Left lung (tissue), 10 donors: ENCODE measurements around the gene MORF4L2. TPM values are rescaled to one million over a fixed set of nuclear protein-coding genes. Genes with fewer than 3 reads are reported as not detected.
"Not testable (repeated sequence)": the region's sequence is repeated elsewhere in the genome, so short reads cannot be mapped to it uniquely, and the experiment has no call there.

Experiments used
- ATAC-seq: fragments of 200-7000 bp; cut with Tn5 transposase; one replicate; pipeline ENCODE4 v1.9.1; 2020; ENCODE audit warnings: moderate library complexity
- DNase-seq, 4 donors: peaks; one replicate each; pipeline ENCODE4 v3.0.0-alpha.2; 2013 to 2020
- H3K27ac ChIP-seq, 2 donors: fragments of 200-600 bp; sonication (generic) in 1 of 2; one replicate each; pipeline versions ENCODE4 v1.5.0 to v1.8.0; 2020 to 2021
- H3K27me3 ChIP-seq, 2 donors: fragments of 200-600 bp; sonication (generic) in 1 of 2; one replicate each; pipeline versions ENCODE4 v1.5.0 to v1.8.0; 2020 to 2021
- H3K36me3 ChIP-seq, 2 donors: fragments of 200-600 bp; sonication (generic) in 1 of 2; one replicate each; pipeline versions ENCODE4 v1.5.0 to v1.8.0; 2020 to 2021
- H3K4me1 ChIP-seq, 2 donors: fragments of 200-600 bp; one replicate each; pipeline ENCODE4 v1.8.0; 2021
- H3K4me3 ChIP-seq, 2 donors: fragments of 200-600 bp; sonication (generic) in 1 of 2; one replicate each; pipeline versions ENCODE4 v1.5.0 to v1.8.0; 2020 to 2021; ENCODE audit warnings: mild to moderate bottlenecking in 1 of 2
- H3K9me3 ChIP-seq, 2 donors: fragments of 200-600 bp; sonication (generic) in 1 of 2; one replicate each; pipeline versions ENCODE4 v1.5.0 to v1.8.0; 2020 to 2021
- intact Hi-C, 2 donors: fragments of 100-400 bp; cut with DNase I; formaldehyde crosslinking; loops; one replicate each; pipeline versions ENCODE4 v1.11.2 to v1.14.2; 2022
- polyA plus RNA-seq, 6 donors: library from polyadenylated mRNA; unstranded; fragments of 120-200 nt; gene quantifications; one replicate each; pipeline ENCODE4 v1.2.1, GENCODE V29; 2013; ENCODE audit not compliant: insufficient read length in 6 of 6
- total RNA-seq, 2 donors: library from RNA; stranded (reverse); fragmentation: NEBNext Ultra II Directional; extraction: Animal tissue kit (Norgen Biotek cat#: 25700); gene quantifications; one replicate each; pipeline ENCODE4 v1.2.1, GENCODE V29; 2021
- TF ChIP-seq, protein P1 (sequence below), 2 donors: fragments of 200-600 bp; sonication (generic) in 1 of 2; IDR thresholded peaks; one replicate each; pipeline versions ENCODE4 v1.5.0 to v1.8.0; 2021; ENCODE audit warnings: antibody characterized with exemption in 2 of 2
- donor health status: DM: no; HTN: yes; CAD: no.
- donor health status: DM: no; HTN: no; CAD: no.

Gene MORF4L2
- total and polyA plus RNA-seq, 8 donors: 274 to 340 (median 310) TPM

DNA sequence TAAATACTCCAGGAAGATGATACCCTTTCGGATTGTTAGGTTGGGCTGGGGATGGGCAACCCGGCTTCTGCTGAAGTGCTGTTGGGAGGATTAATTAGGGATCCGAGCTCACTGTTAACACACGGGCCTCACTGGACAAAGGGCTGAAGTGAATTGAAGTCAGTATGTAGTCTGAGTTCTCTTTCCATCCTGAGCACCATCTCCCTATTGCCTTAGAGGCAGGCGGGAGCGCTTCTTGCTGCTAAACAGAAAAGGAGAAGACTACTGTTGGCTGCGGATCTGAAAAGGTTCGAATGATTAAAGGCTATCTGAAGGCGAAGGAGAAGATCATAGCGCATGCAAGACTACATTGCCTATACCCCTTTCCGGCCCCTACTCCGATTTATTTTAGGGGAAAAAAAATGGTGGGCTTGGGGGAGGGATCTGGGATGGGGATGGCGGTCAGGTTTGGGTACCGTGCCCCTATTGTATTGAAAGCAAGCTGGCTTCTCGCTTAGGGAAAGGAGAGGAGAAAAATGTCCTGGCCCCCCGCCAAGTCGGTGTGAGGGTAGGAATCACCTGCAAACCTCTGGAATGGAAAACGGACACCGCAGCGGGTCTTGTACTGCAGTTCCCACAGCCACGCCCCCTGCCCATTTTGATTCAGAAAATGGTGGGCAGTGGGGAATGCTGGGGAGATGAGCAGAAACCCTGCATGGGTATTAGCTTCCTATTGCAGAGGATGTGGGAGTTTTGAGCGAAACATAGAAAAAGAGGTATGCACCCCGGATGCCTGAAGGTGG is 22.3 kb downstream of the MORF4L2 start:
- intact Hi-C loops: no loop called here
- peaks cover 13% of the 10 kb centered on the region in 2 donors for H3K27me3 ChIP-seq
- DNase-seq: peak in 1 of 4 donors; percentile 9
- no peak overlapping the region for H3K27ac ChIP-seq
- H3K36me3 ChIP-seq: no peaks in the 10 kb centered on the region
- no peaks in the 10 kb centered on the region for H3K9me3 ChIP-seq
- no peak overlapping the region for H3K4me3 ChIP-seq
- no peaks in the 10 kb centered on the region for H3K4me1 ChIP-seq
- TF ChIP-seq, protein P1, sequence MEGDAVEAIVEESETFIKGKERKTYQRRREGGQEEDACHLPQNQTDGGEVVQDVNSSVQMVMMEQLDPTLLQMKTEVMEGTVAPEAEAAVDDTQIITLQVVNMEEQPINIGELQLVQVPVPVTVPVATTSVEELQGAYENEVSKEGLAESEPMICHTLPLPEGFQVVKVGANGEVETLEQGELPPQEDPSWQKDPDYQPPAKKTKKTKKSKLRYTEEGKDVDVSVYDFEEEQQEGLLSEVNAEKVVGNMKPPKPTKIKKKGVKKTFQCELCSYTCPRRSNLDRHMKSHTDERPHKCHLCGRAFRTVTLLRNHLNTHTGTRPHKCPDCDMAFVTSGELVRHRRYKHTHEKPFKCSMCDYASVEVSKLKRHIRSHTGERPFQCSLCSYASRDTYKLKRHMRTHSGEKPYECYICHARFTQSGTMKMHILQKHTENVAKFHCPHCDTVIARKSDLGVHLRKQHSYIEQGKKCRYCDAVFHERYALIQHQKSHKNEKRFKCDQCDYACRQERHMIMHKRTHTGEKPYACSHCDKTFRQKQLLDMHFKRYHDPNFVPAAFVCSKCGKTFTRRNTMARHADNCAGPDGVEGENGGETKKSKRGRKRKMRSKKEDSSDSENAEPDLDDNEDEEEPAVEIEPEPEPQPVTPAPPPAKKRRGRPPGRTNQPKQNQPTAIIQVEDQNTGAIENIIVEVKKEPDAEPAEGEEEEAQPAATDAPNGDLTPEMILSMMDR (IDR thresholded peaks at IDR 0.05): no peak
- no peak for ATAC-seq

DNA sequence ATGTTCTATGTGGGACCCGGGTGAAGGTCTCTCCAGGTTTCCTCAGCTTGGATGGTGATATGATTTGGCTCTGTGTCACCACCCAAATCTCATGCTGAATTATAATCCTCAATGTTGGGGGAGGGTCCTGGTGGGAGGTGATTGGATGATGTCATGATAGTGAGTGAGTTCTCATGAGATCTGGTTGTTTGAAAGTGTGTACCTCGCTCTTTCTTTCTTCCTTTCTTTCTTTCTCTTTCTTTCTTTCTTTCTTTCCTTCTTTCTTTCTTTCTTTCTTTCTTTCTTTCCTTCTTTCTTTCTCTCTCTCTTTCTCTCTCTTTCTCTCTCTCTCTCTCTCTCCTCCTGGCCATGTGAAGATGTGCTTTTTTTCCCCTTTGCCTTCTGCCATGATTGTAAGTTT is 27.0 kb downstream of the MORF4L2 start:
- H3K9me3 ChIP-seq, DNase-seq, H3K4me1 ChIP-seq, ATAC-seq, H3K36me3 ChIP-seq, H3K27ac ChIP-seq, H3K4me3 ChIP-seq, intact Hi-C loops: not testable (repeated sequence)
- H3K27me3 ChIP-seq: peaks cover 13% of the 10 kb centered on the region in 2 donors

DNA sequence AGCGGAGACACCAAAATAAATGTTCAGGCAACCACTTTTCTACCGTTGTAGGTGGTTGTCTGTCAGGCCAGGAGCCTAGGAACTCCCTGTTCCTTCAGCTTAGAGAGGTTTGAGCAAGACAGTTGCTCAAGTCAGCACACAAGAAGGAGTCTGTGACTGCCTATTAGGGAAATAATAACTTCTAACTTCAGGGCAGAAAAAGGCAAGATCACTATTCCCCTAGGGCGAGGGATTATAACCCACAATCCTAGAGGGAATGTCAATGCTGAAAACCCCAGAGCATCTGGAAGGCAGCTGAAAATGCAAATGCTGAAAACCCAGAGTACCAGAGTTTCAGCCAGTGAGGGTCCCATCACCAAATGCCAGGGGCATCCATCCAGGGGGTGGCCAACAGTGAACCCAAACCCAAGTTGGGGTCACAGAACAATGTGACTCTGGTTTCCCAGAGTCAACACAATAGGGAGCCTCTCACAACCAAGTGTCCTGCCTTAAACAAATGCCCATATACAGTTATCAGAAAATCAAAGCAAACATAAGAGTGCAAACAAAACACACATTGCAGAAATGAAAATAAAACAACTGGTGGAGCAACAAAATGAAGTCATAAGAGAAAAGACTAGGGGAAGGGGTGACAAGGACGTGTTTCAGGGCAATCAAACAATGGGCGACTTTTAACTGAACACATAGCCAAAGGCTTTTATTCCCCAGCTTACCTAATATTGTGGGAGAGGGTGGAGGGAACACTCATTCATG is 27.6 kb downstream of the MORF4L2 start:
- ATAC-seq (no peak), DNase-seq (no peak)
- intact Hi-C loops: no loop called here
- peaks cover 7% of the 10 kb centered on the region in 2 donors for H3K27me3 ChIP-seq
- H3K36me3 ChIP-seq: no peaks in the 10 kb centered on the region
- H3K27ac ChIP-seq: no peak overlapping the region
- no peaks in the 10 kb centered on the region for H3K9me3 ChIP-seq
- no peak overlapping the region for H3K4me3 ChIP-seq
- TF ChIP-seq, protein P1 (IDR thresholded peaks at IDR 0.05): no peak
- H3K4me1 ChIP-seq: no peaks in the 10 kb centered on the region

DNA sequence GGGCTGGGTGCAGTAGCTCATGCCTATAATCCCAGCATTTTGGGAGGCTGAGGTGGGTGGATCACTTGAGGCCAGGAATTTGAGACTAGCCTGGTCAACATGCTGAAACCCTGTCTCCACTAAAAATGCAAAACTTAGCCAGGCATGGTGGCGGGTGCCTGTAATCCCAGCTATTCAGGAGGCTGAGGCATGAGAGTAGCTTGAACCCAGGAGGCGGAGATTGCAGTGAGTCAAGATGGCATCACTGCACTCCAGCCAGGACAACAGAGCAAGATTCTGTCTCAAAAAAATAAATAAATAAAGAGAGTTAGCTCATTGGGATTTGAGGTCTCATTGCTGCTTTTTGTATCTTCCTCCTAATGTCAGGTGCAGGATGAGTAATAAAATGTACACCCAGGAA is 29.4 kb downstream of the MORF4L2 start:
- H3K9me3 ChIP-seq, H3K4me3 ChIP-seq, H3K27ac ChIP-seq, H3K27me3 ChIP-seq, H3K36me3 ChIP-seq, DNase-seq, intact Hi-C loops, H3K4me1 ChIP-seq, ATAC-seq: not testable (repeated sequence)

DNA sequence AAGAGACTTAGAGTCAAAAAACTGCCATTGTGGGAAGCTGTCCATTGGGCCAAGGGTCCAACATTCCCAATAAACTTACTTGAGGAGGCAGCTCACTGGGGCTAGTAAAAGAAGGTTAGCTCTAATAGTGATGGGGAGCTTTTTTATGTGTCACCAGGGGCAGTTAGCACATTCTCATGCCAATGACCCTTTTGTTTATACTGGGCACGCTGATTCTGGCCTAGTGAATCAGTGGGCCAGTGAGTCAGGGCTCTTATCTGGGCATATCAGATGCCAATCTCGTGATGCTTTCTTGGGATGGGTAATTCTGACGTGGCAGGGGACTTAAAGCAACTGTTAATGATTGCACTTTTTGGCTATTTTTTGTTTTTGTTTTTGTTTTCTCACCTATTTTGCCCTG is 29.9 kb downstream of the MORF4L2 start:
- Histone ChIP-seq H3K27me3 (no peaks in the 10 kb centered on the region), H3K9me3 (no peaks in the 10 kb centered on the region), H3K4me1 (no peaks in the 10 kb centered on the region), H3K36me3 (no peaks in the 10 kb centered on the region), H3K27ac (no peak overlapping the region), H3K4me3 (no peak overlapping the region)
- intact Hi-C loops: no loop called here
- TF ChIP-seq, protein P1 (IDR thresholded peaks at IDR 0.05): no peak
- no peak for DNase-seq
- peak; percentile 19 for ATAC-seq

DNA sequence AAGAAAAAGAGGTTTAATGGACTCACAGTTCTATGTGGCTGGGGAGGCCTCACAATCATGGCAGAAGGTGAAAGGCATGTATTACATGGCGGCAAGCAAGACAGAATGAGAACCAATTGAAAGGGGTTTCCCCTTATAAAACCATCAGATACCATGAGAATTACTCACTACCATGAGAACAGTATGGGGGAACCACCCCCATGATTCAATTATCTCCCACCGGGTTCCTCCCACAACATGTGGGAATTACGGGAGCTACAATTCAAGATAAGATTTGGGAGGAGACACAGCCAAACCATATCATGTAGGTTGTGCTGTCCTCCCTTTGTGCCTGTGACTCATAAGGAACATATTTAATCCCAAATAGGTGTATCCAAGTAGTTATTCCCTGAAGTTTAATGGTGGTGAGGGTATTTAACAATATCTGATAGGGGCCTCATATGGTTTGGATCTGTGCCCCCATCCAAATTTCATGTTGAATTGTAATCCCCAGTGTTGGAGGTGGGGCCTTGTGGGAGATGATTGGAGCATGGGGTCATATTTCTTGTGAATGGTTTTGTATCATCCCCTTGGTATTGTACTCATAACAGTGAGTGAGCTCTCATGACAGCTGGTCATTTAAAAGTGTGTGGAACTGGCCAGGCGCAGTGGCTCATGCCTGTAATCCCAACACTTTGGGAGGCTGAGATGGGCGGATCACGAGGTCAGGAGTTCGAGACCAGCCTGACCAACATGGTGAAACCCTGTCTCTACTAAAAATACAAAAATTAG is 31.1 kb downstream of the MORF4L2 start:
- H3K9me3 ChIP-seq, H3K36me3 ChIP-seq, H3K27ac ChIP-seq, H3K27me3 ChIP-seq, DNase-seq, H3K4me3 ChIP-seq, H3K4me1 ChIP-seq, intact Hi-C loops, ATAC-seq: not testable (repeated sequence)
